Measurements from ENCODE around the gene WDR33. TPM values are rescaled to one million over a fixed set of nuclear protein-coding genes. Genes with fewer than 3 reads are reported as not detected.

WDR33 gene
- total RNA-seq, 6 donors from 2014 or later = 33.7 to 76.3 (median 47.5) TPM

DNA sequence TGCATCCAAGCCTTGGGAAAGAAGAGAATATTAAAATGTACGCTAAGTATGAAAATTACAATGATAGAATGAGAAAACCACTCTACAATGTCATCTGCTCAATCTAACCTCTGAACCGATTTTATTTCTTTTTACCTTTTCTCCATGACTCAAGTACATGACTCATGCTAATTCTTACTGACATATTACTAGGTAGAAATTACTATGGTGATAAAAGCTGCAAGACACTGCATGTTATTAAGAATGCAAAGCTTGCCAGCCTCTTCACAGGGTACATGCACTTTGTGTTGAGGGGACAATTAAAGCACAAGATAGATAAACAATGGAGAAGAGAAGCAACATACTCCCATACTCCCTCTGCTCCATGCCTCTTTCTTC, 89.0 kb downstream of the WDR33 start:
- H3K27me3 ChIP-seq = no peaks in the 10 kb centered on the region
- peaks cover 17 to 73% (median 43%) of the 10 kb centered on the region in 4 donors for H3K36me3 ChIP-seq
- H3K9me3 ChIP-seq = no peaks in the 10 kb centered on the region
- ATAC-seq (ENCODE audit: low FRiP score in 2 of 2) = no peak
- 81 to 94% methylated on average over 2 of the region's 2 CpGs for WGBS, 2 donors
- no peak overlapping the region for H3K27ac ChIP-seq
- no peak for DNase-seq
- H3K4me1 ChIP-seq = peaks cover 0 to 2% (median 0%) of the 10 kb centered on the region in 4 donors
- H3K4me3 ChIP-seq = no peak overlapping the region
- TF ChIP-seq POLR2A (IDR thresholded peaks at IDR 0.05) = no peak
- TF ChIP-seq EP300 (IDR thresholded peaks at IDR 0.05) = no peak
- TF ChIP-seq POLR2AphosphoS5 (IDR thresholded peaks at IDR 0.05) = no peak
- TF ChIP-seq, protein P1, sequence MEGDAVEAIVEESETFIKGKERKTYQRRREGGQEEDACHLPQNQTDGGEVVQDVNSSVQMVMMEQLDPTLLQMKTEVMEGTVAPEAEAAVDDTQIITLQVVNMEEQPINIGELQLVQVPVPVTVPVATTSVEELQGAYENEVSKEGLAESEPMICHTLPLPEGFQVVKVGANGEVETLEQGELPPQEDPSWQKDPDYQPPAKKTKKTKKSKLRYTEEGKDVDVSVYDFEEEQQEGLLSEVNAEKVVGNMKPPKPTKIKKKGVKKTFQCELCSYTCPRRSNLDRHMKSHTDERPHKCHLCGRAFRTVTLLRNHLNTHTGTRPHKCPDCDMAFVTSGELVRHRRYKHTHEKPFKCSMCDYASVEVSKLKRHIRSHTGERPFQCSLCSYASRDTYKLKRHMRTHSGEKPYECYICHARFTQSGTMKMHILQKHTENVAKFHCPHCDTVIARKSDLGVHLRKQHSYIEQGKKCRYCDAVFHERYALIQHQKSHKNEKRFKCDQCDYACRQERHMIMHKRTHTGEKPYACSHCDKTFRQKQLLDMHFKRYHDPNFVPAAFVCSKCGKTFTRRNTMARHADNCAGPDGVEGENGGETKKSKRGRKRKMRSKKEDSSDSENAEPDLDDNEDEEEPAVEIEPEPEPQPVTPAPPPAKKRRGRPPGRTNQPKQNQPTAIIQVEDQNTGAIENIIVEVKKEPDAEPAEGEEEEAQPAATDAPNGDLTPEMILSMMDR (IDR thresholded peaks at IDR 0.05) = no peak

DNA sequence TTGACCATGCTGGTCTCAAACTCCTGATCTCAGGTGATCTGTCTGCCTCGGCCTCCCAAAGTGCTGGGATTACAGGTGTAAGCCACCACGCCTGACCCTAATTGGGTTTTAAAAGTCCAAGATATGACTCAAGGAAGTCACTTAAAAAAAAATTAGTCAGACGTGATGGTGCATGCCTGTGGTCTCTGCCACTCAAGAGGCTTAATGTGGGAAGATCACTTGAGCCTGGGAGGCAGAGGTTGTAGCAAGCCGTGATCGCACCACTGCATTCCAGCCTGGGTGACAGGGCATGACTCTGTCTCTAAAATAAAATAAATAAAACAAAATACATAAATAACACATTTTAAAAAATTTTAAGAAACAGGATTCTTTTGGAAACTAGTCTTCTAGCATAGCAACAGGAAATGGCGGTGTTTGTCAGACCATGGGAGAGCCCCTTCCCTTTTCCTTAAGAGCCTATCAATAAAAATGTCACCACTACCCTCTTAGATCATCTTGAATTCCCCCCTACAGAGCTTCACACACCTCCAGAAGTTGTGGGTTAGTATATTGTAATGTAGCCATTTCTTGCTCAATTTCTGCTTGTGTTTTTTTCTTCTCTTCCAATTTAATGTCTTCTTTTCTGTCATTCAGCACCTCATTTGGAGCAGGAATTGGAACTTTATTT, 89.5 kb downstream of the WDR33 start:
- H3K27me3 ChIP-seq = no peaks in the 10 kb centered on the region
- no peak for TF ChIP-seq EP300 (IDR thresholded peaks at IDR 0.05)
- no peak for TF ChIP-seq POLR2A (IDR thresholded peaks at IDR 0.05)
- TF ChIP-seq, protein P1 (IDR thresholded peaks at IDR 0.05) = no peak
- no peak for TF ChIP-seq POLR2AphosphoS5 (IDR thresholded peaks at IDR 0.05)
- no peaks in the 10 kb centered on the region for H3K9me3 ChIP-seq
- H3K4me3 ChIP-seq = no peak overlapping the region
- peaks cover 0 to 2% (median 0%) of the 10 kb centered on the region in 4 donors for H3K4me1 ChIP-seq
- H3K36me3 ChIP-seq = peaks cover 17 to 78% (median 48%) of the 10 kb centered on the region in 4 donors
- no peak for ATAC-seq (ENCODE audit: low FRiP score in 2 of 2)
- WGBS, 2 donors = 81 to 89% methylated on average over 6 of the region's 6 CpGs
- no peak overlapping the region for H3K27ac ChIP-seq
- DNase-seq = no peak

DNA sequence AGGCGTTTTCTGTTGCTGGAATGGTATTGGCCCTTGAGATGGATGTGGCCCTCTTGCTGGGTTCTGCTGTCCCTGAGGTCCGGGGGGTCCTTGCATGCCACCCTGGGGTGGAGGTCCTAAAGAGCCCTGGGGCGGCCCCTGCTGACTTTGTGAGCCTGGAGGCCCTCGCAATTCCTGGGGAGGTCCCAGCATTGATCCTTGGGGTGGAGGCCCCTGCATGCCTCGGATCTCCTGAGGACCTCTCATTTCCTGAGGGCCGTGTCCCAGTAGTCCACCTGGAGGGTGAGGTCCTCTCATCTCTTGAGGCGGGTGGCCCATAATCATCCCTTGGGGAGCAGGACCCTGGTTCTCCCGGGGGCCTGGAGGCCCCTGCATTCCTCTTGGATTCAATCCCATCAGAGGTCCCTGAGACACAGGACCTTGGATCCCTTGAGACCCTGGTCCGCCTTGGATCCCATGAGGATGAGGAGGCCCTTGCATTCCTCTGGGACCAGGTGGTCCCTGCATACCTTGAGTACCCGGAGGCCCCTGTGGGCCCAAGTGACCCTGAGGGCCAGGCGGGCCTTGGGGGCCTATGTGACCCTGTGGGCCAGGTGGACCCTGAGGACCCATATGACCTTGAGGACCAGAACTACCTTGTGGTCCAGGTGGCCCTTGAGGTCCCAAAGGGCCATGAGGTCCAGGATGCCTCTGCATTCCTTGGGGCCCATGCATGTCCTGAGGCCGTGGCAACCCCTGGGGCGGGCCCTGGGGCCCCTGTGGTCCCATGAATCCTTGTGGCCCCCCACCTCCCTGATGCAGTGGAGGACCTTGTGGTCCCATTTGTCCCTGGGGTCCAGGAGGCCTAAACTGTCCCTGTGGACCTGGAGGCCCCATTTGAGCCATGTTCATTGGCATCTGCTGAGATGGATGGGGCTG, 91.4 kb downstream of the WDR33 start:
- no peaks in the 10 kb centered on the region for H3K27me3 ChIP-seq
- no peak for TF ChIP-seq POLR2AphosphoS5 (IDR thresholded peaks at IDR 0.05)
- TF ChIP-seq, protein P1 (IDR thresholded peaks at IDR 0.05) = no peak
- TF ChIP-seq POLR2A (IDR thresholded peaks at IDR 0.05) = no peak
- no peak for TF ChIP-seq EP300 (IDR thresholded peaks at IDR 0.05)
- DNase-seq (peak in 1 of 2 donors; percentile 45), ATAC-seq (ENCODE audit: low FRiP score in 2 of 2) (no peak)
- no peaks in the 10 kb centered on the region for H3K9me3 ChIP-seq
- H3K4me3 ChIP-seq = no peak overlapping the region
- H3K4me1 ChIP-seq = peaks cover 0 to 2% (median 0%) of the 10 kb centered on the region in 4 donors
- peaks cover 17 to 87% (median 54%) of the 10 kb centered on the region in 4 donors for H3K36me3 ChIP-seq
- H3K27ac ChIP-seq = no peak overlapping the region
- 93 to 98% methylated on average over 4 to 12 of the region's 13 CpGs for WGBS, 2 donors

DNA sequence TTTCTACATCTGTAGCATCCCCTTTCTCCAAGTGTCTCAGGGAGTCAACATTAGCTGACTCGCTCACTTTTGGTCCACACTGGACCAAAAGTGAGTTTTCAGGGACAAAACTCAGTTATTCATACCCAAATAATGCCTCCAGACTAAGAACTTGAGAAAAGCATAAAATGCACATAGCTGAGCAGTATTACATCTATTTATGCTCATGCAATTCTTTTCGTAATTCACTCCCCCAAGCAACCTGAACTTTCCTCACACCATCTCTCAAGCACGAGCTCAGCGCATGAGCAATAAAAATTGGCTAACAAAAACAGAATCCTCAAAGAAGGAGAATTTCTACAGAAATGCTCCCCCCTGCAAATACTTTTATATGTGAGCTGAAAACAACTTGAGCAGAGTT, 92.7 kb downstream of the WDR33 start:
- Histone ChIP-seq H3K4me1 (peaks cover 0 to 2% (median 0%) of the 10 kb centered on the region in 4 donors), H3K36me3 (peaks cover 17 to 84% (median 51%) of the 10 kb centered on the region in 4 donors), H3K4me3 (no peak overlapping the region), H3K27me3 (no peaks in the 10 kb centered on the region), H3K9me3 (no peaks in the 10 kb centered on the region), H3K27ac (no peak overlapping the region)
- ATAC-seq (ENCODE audit: low FRiP score in 2 of 2) = no peak
- DNase-seq = no peak
- 90 to 96% methylated on average over 4 of the region's 4 CpGs for WGBS, 2 donors
- TF ChIP-seq, protein P1 (IDR thresholded peaks at IDR 0.05) = no peak
- TF ChIP-seq POLR2A (IDR thresholded peaks at IDR 0.05) = no peak
